ENCODE measurements around the gene CLEC4G. TPM values are rescaled to one million over a fixed set of nuclear protein-coding genes. Genes with fewer than 3 reads are reported as not detected.

Gene CLEC4G
- total and polyA plus RNA-seq, 9 of the 15 experiments (the other 6 are each of a cell fraction or from before 2014, with no cell fraction given), result not detected

GRCh38 chr19:7679771-7680605 is 51.9 kb downstream of the CLEC4G start:
- POLR2A ChIA-PET, result interaction anchor here (1.1 kb wide), 1 partner anchor 13 kb away, joined by 3 read pairs; no protein-coding TSS in a partner anchor
- peaks cover 3% of the 10 kb centered on the region for H3K9me1 ChIP-seq (ENCODE audit: control insufficient read depth, insufficient read depth, low read length)
- peak overlapping the region in 1 of 2 experiments; percentile 95; a peak in 2 of 4 replicates for H3K9ac ChIP-seq (ENCODE audit: insufficient read depth in 1 of 2, low read depth in 2 of 2, low read length in 2 of 2)
- H3K4me3 ChIP-seq, result peak overlapping the region; percentile 95
- TF ChIP-seq MYBL2 (IDR thresholded peaks at IDR 0.05; ENCODE audit: low read depth) (no peak), MYBL2 (CRISPR knock-in tag; IDR thresholded peaks at IDR 0.05; ENCODE audit: borderline replicate concordance) (no peak), TEAD1 (CRISPR knock-in tag; IDR thresholded peaks at IDR 0.05) (no peak), FOSL1 (tag; conservative IDR thresholded peaks at IDR 0.05) (no peak), RBM39 (optimal IDR thresholded peaks at IDR 0.05; ENCODE audit: low read depth, low read length) (no peak), ZNF121 (CRISPR knock-in tag; conservative IDR thresholded peaks at IDR 0.05) (0 out of 2 replicates have a peak, but pooled peaks have one; percentile 4), ZBTB5 (IDR thresholded peaks at IDR 0.05) (no peak), ZNF431 (CRISPR knock-in tag; IDR thresholded peaks at IDR 0.05) (no peak), KLF6 (CRISPR knock-in tag; IDR thresholded peaks at IDR 0.05; ENCODE audit: borderline replicate concordance) (no peak), EP400 (IDR thresholded peaks at IDR 0.05) (0 out of 2 replicates have a peak, but pooled peaks have one; percentile 12)
- no peaks in the 10 kb centered on the region for H4K20me1 ChIP-seq (replicated peaks; ENCODE audit: control insufficient read depth, insufficient read depth, low read length)
- FAIRE-seq (no peak), DNase-seq (ENCODE audit: extremely low read depth in 1 of 4, low spot score in 3 of 4) (no peak), ATAC-seq (no peak; the same call in 2 of the 3 replicates)
- peaks cover 15% of the 10 kb centered on the region; the same call in 2 of the 3 replicates for H3K79me2 ChIP-seq (ENCODE audit: control insufficient read depth, insufficient read depth, low read length)
- intact Hi-C loops (cut with micrococcal nuclease) (loop anchor here (2.0 to 10.0 kb wide), 4 partner anchors 27 to 325 kb away; no protein-coding TSS in a partner anchor), in situ Hi-C loops (cut with MboI) (loop anchor here (5.0 to 10.0 kb wide), 3 partner anchors 93 to 325 kb away; no protein-coding TSS in a partner anchor)
- peak overlapping the region; percentile 87 for H3K4me2 ChIP-seq (ENCODE audit: insufficient read depth, low read length)
- CTCF ChIA-PET (ENCODE audit: low intra/inter-chr PET ratio), result interaction anchor here (0.5 to 2.6 kb wide), 3 partner anchors 28 to 338 kb away, joined by 3 to 28 read pairs (median 6); no protein-coding TSS in a partner anchor
- H3K4me1 ChIP-seq (replicated peaks in 1 of 2; ENCODE audit: control insufficient read depth in 2 of 2, insufficient read depth in 2 of 2, low read length in 2 of 2), result peaks cover 10 to 26% of the 10 kb centered on the region in 2 experiments; a peak in 4 of 5 replicates
- H3K9me3 ChIP-seq (replicated peaks; ENCODE audit: control insufficient read depth, insufficient read depth, low read depth, low read length), result no peaks in the 10 kb centered on the region
- H2AFZ ChIP-seq (ENCODE audit: low read depth, low read length), result peak overlapping the region; percentile 87
- H3K36me3 ChIP-seq (ENCODE audit: control insufficient read depth, insufficient read depth, low read length), result peaks cover 10% of the 10 kb centered on the region; the same call in 2 of the 3 replicates
- 16% methylated on average over 22 of the region's 22 CpGs for whole genome bisulfite sequencing (ENCODE audit: insufficient coverage, low coverage, missing lambda C conversion rate)
- H3K27me3 ChIP-seq (ENCODE audit: control insufficient read depth in 2 of 2, insufficient read depth in 2 of 2, low read length in 2 of 2), result 0 out of 5 replicates have a peak, but pooled peaks cover 0 to 8% of the 10 kb centered on the region in 2 experiments
- no TSS peak for BruUV-seq (replicated peaks)
- no peak overlapping the region for H3K27ac ChIP-seq (ENCODE audit: extremely low read depth, low read depth, low read length)
